ENCODE results near the gene NOC3L.
A peak's percentile ranks its signal among the peaks of the same experiment; 100 is the strongest.

The NOC3L gene

DNA sequence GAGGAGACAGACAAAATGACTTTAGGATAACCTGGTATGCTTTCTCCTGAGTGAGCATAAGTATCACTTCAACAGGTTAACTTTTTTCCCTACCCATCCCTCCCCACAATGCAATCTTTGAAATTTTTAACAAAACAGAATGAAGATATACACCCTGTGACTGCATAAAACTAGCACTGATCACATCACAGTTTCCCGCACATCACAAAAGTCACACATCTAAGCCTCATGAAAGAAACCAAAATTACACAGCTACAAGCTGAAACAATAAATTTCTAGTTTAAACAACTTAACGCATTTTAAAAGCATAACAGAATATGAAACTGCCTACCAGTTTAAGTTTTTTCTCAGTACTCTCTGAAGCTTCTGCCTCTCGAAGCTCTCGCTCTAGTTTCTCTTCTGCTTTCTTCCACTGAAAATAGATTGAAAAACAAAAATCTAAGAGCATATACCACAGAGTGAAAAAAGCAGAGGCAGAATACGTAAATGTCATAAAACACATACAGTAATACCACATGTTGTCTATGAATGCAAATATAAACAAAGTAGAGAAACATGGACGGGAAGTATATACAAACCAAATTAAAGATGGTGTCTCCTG lies 18.1 kb downstream of the NOC3L start:
- no peak for TF ChIP-seq POLR2A (IDR thresholded peaks at IDR 0.05; ENCODE audit: low read length)
- DNase-seq, result no peak

DNA sequence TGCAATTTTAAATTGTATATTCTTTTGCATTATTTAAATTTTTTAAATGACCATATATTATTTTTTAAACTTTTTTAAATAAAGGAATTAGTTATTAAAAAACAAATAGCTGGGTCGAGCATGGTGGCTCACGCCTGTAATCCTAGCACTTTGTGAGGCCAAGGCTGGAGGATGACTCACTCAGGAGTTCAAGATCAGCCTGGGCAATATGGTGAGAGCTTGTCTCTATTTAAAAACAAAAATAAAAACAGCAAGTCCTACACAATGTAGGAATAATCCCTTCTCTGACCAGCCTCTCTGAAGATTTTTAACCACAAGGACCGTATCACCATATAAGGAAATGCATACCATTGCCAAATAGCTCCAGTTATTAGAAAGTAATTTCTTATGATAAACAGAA lies 19.6 kb downstream of the NOC3L start:
- TF ChIP-seq POLR2A (IDR thresholded peaks at IDR 0.05; ENCODE audit: low read length), result no peak
- TF ChIP-seq GATA1 (IDR thresholded peaks at IDR 0.05; ENCODE audit: low read depth, low read length), result no peak
- DNase-seq, result no peak

DNA sequence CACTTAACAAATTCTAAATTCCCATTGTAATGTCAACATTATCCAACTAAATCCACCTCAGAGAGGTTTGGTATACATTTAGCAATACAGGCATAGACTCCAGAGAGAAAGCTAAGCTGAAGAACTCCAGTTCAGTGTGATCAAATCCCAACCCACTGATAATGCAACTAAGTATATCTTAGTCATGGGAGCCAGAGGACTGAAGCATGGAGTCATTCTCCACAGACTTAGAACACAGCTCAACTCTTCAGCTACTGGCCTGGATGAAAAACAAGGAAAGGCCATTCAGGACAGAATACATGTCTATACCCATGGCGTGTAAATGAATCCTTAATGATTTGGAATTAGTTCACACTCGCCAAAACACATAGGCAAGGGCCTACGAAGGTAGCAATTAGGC lies 27.9 kb downstream of the NOC3L start:
- TF ChIP-seq GATA1 (IDR thresholded peaks at IDR 0.05; ENCODE audit: low read depth, low read length) (no peak), POLR2A (IDR thresholded peaks at IDR 0.05; ENCODE audit: low read length) (no peak)
- DNase-seq, result no peak

DNA sequence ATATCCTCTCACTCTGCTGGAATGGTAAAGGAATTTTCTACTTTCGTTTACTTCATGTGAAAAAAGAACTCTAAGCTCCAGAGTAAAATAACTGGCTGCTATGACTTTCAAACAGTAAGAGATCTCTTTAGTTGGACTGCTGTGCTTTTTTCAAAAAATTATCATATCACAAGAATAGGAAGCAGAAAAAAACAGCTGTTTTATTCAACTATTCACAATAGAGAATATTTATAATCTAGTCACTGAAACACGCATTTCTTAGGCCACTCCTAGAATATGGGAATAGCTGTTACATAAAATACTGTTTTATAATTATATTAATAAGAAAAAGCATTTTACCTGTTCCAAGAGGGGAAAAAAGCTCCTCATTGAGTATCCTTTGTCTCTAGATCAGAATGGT lies 29.7 kb downstream of the NOC3L start:
- no peak for DNase-seq
- TF ChIP-seq GATA1 (IDR thresholded peaks at IDR 0.05; ENCODE audit: low read depth, low read length) (no peak), POLR2A (IDR thresholded peaks at IDR 0.05; ENCODE audit: low read length) (no peak)

DNA sequence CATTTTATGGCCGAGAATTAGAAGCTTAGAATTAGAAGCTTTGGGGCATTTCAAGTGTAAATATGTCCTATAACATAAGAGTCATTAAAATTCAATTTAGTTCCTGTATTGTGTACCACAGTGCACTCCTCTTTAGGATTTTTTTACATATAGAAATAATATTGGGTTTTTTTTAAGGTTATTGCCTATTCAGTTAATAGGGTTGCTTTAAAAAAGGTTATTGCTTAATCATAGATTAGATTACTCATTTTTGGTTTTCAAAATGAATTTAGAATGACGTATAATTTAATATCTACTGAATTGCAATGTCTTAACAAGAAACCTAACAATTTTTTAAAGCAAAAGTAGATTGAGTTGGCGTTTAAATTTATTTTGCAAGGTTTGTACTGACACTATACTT lies 34.1 kb downstream of the NOC3L start:
- DNase-seq, result no peak
- TF ChIP-seq GATA1 (IDR thresholded peaks at IDR 0.05; ENCODE audit: low read depth, low read length) (no peak), POLR2A (IDR thresholded peaks at IDR 0.05; ENCODE audit: low read length) (no peak)

DNA sequence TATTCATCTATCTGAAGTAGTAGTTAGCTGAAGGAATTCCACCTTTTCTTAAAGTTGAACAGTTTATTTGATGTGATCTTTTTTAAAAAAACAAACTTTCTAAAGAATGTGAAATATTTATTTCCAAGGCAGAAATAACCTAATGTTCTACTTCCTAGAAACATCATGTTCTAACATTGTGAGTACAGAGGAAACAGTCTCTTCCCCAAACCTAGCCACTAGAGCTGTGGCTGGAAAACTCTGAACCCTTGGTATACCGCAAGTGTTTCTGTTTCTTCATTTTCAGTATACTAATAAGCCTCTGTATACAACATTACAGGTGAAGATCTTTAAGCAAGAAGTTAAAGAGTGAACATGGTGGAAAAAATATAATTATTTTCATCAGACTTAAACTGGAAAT lies 35.1 kb downstream of the NOC3L start:
- TF ChIP-seq GATA1 (IDR thresholded peaks at IDR 0.05; ENCODE audit: low read depth, low read length) (no peak), POLR2A (IDR thresholded peaks at IDR 0.05; ENCODE audit: low read length) (no peak)

DNA sequence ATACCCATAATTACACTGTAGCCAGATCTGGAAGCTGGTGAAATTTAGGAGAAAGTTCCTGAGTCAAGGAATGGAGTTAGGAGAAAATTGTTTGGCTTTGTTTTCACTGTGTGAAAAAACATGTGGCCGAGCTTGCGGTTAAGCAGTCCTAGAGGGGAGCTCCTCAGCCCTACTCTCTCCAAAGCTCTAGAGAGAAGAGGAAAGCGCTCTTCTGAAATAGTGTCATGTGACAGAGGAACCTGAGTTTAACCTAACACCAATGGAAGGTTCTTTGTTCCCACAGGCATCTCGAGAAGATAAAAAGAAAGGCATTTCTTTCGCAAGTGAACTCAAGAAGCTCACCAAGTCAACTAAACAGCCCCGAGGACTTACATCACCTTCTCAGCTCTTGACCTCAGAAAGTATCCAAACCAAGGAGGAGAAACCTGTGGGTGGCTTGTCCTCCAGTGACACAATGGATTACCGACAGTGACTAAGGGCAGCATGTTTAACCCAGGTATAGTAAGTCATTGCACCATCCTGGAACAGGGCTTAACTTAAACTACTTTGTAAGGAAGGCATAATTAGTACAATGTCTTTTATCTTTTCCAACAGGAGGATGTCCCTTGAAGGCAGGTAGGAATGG lies 38.0 kb downstream of the NOC3L start:
- no peak for DNase-seq
- TF ChIP-seq POLR2A (IDR thresholded peaks at IDR 0.05; ENCODE audit: low read length) (no peak), GATA1 (IDR thresholded peaks at IDR 0.05; ENCODE audit: low read depth, low read length) (no peak)

More for the DNA sequence above, 35.1 kb downstream of the NOC3L start:
- DNase-seq, result no peak

DNA sequence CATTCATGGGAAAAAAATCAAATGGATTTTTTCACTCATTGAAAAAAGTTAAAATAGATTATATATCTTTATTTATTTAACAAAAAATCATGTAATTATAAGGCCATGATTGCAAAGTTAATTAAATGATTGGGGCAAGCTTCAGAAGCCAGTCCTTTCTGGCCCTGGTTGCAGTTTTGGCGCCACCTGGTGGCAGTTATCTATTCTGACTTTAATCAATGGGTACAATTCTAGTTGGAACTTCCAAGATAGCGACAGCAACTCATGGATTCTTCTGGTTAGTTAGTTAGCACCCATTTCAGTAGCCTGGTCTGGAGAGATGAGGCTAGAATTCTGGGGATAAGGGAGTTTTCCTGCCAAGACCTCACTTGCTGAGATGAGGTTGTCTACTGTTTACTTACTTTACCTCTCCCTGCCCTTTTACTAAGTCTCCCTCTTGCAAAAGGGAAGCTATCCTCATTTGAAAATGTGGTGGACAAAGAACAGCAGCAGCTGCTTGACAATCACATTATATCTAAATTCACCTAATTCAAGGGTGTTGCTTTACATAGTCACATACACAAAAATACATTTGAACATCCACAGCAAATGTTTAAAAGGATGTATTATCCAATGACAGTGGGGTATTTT lies 42.3 kb downstream of the NOC3L start:
- TF ChIP-seq GATA1 (IDR thresholded peaks at IDR 0.05; ENCODE audit: low read depth, low read length) (no peak), POLR2A (IDR thresholded peaks at IDR 0.05; ENCODE audit: low read length) (no peak)
- DNase-seq, result peak; percentile 66 to 80

DNA sequence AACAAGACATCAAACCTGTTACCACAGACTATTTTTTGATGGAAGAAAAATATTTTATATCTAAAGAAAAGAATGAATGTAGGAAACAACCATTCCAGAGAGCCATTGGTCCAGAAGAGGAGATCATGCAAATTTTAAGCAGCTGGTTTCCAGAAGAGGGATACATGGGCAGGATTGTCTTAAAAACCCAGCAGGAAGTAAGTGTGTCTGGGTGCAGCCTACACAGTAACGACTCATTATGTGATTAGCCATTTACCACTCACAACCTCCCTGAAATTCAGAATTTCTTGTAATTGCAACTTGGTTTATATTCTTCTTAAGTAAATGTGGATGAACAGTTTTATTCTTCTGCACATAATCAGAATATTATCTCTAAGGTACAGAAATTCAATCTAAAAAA lies 46.2 kb downstream of the NOC3L start:
- DNase-seq, result no peak

DNA sequence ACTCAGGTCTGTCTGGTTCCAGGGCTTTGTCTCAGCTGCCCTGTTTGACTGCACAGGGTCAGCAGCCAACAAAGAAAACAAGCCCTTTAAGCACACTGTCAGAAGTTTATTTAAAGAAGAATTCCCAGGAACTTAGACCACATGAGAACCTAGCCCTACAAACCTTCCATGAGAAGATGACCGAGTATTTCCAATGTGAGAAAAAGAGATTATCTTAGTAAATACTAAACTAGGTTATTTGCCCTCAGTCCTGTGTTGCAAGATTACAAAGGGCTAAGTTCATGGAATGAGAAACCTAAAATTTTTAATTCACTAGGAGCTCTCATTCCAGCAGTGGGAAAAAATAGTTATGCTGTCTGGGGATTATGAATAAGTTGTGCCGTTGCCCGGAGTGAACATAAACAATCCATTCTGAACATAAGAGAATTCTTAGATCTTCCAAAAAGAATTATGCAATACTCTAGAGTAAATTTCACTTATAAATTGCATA lies 46.7 kb downstream of the NOC3L start:
- no peak for DNase-seq

More for the DNA sequence above, 46.2 kb downstream of the NOC3L start:
- TF ChIP-seq GATA1 (IDR thresholded peaks at IDR 0.05; ENCODE audit: low read depth, low read length), result no peak
- TF ChIP-seq POLR2A (IDR thresholded peaks at IDR 0.05; ENCODE audit: low read length), result no peak

DNA sequence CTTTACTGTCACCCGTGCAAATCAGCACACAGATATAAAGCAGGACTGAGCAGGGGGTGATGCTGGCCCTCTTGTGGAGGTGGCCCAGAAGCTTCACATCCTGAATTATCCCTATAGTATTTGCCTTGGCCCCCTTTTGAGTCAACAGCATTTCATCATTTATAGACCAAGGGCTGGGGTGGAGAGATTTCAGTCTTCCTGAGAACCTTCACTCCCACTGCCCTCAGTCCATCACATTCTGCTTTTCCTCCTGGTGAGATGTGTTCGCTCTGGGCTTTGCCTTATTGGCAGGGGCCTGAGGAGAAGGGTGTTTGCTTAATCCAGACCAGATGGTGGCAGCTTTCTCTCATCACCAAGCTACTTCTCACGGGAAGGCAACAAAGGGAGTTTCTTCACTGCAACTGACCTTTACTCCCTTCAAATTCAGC lies 47.7 kb downstream of the NOC3L start:
- TF ChIP-seq GATA1 (IDR thresholded peaks at IDR 0.05; ENCODE audit: low read depth, low read length), result no peak
- TF ChIP-seq POLR2A (IDR thresholded peaks at IDR 0.05; ENCODE audit: low read length), result no peak
- DNase-seq, result no peak

More for the DNA sequence above, 46.7 kb downstream of the NOC3L start:
- TF ChIP-seq POLR2A (IDR thresholded peaks at IDR 0.05; ENCODE audit: low read length) (no peak), GATA1 (IDR thresholded peaks at IDR 0.05; ENCODE audit: low read depth, low read length) (no peak)

DNA sequence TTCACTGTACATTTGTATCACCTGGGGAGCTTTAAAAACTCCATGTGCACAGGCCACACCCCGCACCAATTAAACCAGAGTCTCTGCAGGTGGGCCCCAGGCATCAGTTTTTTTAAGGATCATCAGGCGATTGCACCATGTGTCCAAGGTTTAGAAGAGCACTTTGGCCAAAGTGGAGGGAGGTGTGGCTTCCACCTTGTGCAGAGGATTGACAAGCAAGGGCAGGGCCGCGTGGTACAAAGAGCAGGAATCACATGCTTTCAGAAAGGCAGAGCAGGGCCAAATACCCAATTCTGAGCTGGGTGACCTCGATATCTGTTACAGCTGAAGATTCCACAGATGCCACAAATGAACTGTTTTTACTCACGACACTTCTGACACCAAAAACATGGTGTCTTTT lies 52.4 kb downstream of the NOC3L start:
- no peak for DNase-seq
- TF ChIP-seq POLR2A (IDR thresholded peaks at IDR 0.05; ENCODE audit: low read length) (no peak), GATA1 (IDR thresholded peaks at IDR 0.05; ENCODE audit: low read depth, low read length) (no peak)

DNA sequence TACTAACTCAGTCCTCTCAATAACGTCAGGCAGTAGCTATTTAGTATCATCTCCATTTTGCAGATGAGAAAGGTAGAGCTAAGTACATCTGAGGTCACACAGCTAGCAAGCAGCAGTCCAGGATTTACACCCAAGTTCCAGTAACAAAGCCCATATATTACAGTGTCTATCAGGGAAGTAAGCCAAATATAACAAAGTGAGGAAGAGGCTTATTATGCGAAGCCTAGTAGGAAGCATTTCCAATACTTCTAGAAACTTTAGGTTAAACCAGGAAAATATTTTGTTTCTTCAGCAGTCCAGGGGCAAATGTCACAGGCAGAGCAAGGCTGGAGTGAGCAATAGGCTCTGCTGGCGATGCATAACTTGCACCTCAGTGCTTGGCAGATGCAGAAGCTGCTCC lies 53.9 kb downstream of the NOC3L start:
- no peak for DNase-seq
- TF ChIP-seq GATA1 (IDR thresholded peaks at IDR 0.05; ENCODE audit: low read depth, low read length) (no peak), POLR2A (IDR thresholded peaks at IDR 0.05; ENCODE audit: low read length) (no peak)

DNA sequence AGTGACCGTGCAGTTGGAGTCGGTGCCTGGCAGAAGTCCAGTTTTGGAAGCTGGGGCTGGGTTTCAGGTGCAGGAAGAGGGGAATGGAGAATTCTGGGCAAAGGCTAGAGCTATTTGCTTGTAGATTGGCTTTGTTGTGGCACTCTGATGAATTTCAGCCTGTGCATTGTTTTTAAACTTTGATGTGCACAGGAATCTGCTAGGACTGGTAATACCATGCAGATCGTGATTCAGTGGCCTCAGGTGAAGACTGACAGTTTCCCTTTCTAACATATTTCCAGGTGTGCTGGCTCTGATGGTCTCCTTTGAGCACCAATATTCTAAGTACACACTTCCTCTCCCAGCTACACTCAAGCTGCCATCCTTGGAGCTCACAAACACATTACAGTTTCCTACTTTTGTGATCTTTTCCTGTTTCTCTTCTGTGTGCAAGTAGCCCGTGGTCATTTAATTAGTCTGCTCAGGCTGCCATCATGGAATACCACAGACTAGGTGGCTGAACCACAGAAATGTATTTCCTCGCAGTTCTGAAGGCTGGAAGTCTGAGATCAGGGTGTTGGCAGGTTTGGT lies 55.6 kb downstream of the NOC3L start:
- TF ChIP-seq POLR2A (IDR thresholded peaks at IDR 0.05; ENCODE audit: low read length), result no peak
- no peak for TF ChIP-seq GATA1 (IDR thresholded peaks at IDR 0.05; ENCODE audit: low read depth, low read length)
- no peak for DNase-seq

Data from erythroblast (primary cell).